NCI-H1930 (cell line): ENCODE measurements around the gene WDR88.
"Not testable (repeated sequence)": the region's sequence is repeated elsewhere in the genome, so short reads cannot be mapped to it uniquely, and the experiment has no call there.

ENCODE experiments used
- DNase-seq, 2 experiments: peaks; one replicate each; lab custom pipeline; 2025; lab: John Stamatoyannopoulos, UW

Gene WDR88

GRCh38 chr19:33197591-33198000 lies 65.7 kb downstream of the WDR88 start:
- no peak for DNase-seq

GRCh38 chr19:33198169-33198568 lies 66.3 kb downstream of the WDR88 start:
- DNase-seq: no peak

- DNase-seq: no peak
Observed at GRCh38 chr19:33199441-33200265, 67.7 kb downstream of the WDR88 start.

- DNase-seq: no peak
Observed at GRCh38 chr19:33201473-33201872, 69.6 kb downstream of the WDR88 start.

- no peak for DNase-seq
Observed at GRCh38 chr19:33201886-33202545, 70.1 kb downstream of the WDR88 start.

GRCh38 chr19:33202546-33203507 lies 70.9 kb downstream of the WDR88 start:
- no peak for DNase-seq

GRCh38 chr19:33203529-33203928 lies 71.6 kb downstream of the WDR88 start:
- no peak for DNase-seq

GRCh38 chr19:33204136-33204973 lies 72.4 kb downstream of the WDR88 start:
- DNase-seq: no peak

- DNase-seq: no peak
Observed at GRCh38 chr19:33205110-33205509, 73.2 kb downstream of the WDR88 start.

- DNase-seq: no peak
Observed at GRCh38 chr19:33205531-33206260, 73.8 kb downstream of the WDR88 start.

- no peak for DNase-seq
Observed at GRCh38 chr19:33206261-33207039, 74.5 kb downstream of the WDR88 start.

GRCh38 chr19:33207040-33207620 lies 75.2 kb downstream of the WDR88 start:
- DNase-seq: no peak

GRCh38 chr19:33207903-33208302 lies 76.0 kb downstream of the WDR88 start:
- no peak for DNase-seq

GRCh38 chr19:33208371-33208895 lies 76.5 kb downstream of the WDR88 start:
- DNase-seq: no peak

- DNase-seq: no peak
Observed at GRCh38 chr19:33208904-33209849, 77.3 kb downstream of the WDR88 start.

- not testable (repeated sequence) for DNase-seq
Observed at GRCh38 chr19:33209850-33210230, 77.9 kb downstream of the WDR88 start.

- DNase-seq: no peak
Observed at GRCh38 chr19:33210266-33210940, 78.5 kb downstream of the WDR88 start.
